Stimulated activated CD8-positive, alpha-beta memory T cell treated with anti-CD3 and anti-CD28 coated beads, Interleukin-4, amount 100 ng/mL, for 24 hours (primary cell): ENCODE results near the gene IVNS1ABP.
"Not testable (repeated sequence)": the region's sequence is repeated elsewhere in the genome, so short reads cannot be mapped to it uniquely, and the experiment has no call there.

Experiments
- DNase-seq: peaks from one replicate; pipeline ENCODE4 v3.0.0-alpha.2; 2020; ENCODE audit warnings: low read depth

The IVNS1ABP gene

DNA sequence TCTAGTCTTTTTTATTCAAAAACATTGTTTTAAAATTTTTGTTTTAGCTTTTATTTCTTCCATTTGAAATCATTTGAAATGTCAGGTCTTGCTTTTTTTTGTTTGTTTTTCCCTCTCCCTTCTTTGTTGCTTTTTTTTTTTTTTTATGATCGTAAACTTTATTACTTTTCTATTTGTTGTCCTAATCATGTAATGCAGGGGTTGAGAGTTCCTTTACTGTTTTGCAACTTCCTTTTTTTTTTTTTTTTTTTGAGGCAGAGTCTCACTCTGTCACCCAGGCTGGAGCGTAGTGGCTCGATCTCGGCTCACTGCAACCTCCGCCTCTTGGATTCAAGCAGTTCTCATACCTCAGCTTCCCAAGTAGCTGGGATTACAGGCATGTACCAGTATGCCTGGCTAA is 24.8 kb downstream of the IVNS1ABP start:
- DNase-seq = no peak

DNA sequence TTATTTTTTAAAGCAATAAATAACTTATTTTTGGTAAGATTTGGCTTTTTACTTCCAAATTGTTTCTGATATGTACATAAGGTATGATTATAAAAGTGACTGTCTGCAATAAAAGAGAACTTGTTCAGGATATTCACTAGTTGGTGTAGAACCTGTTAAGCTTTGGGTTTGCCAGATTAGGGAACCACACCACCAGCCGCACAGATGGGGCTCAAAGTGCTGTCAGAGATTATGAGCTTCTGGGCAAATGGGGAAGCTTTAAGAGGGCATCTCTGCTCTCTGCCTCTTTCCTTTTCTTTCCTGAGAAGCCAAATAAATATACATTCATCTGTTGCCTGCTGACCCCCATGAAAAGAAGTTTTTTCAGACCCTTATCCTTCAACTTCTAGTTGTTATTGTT is 25.4 kb downstream of the IVNS1ABP start:
- DNase-seq = no peak

GRCh38 chr1:185291159-185291558 is 25.9 kb downstream of the IVNS1ABP start:
- DNase-seq = no peak

DNA sequence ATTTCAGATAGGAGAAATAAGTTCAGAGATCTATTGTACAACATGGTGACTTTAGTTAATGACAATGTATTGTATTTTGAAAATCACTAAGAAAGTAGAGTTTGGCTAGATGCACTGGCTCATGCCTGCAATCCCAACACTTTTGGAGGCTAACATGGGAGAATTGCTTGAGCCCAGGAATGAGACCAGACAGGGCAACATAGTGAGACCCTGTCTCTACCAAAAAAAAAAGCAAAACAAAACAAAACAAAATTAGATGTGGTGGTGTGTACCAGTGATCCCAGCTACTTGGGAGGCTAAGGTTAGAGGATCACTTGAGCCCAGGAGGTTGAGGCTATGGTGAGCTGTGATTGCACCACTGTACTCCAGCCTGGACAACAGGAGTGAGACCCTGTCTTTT is 27.2 kb downstream of the IVNS1ABP start:
- DNase-seq = no peak

- no peak for DNase-seq
These were observed 28.6 kb downstream of the IVNS1ABP start for GRCh38 chr1:185288435-185288834.

DNA sequence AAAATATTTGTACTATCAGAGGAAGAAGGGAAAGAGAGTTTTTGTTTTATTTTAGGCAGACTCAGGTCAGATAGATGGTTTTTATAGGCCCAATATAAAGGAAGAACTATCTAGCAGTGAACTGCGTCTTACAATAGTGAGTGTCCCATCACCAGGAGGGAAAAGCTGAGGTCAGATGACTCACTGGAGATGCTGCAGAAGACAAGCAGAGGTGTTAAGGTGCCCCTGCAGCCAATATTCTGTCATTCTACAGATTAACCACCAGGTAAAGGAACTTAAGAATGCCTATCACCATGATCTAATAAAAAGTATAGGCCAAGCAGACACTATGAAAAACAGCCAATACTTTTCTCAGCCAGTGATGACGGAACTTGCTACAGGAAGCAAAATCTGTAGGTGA is 29.6 kb downstream of the IVNS1ABP start:
- DNase-seq = no peak

GRCh38 chr1:185284533-185285276 is 32.3 kb downstream of the IVNS1ABP start:
- DNase-seq = no peak

DNA sequence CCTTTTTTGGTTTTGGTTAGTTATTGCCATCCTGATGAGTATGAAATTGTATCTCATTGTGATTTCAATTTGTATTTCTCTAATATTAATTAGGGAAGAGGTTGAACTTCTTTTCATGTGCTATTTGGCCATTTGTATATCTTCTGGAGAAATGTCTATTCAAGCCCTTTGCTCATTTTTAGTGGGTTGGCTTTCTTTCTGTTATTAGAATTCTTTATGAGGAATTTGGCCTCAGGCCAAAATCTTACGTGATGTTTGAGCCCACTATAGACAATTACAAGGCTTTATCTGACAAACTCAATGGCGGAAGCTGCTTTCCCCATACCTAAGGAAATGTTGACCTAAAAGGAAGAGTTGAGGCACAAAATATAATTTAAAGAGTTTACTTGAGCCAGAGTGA is 32.9 kb downstream of the IVNS1ABP start:
- no peak for DNase-seq

- DNase-seq = no peak
These were observed 35.8 kb downstream of the IVNS1ABP start for GRCh38 chr1:185281245-185281644.

DNA sequence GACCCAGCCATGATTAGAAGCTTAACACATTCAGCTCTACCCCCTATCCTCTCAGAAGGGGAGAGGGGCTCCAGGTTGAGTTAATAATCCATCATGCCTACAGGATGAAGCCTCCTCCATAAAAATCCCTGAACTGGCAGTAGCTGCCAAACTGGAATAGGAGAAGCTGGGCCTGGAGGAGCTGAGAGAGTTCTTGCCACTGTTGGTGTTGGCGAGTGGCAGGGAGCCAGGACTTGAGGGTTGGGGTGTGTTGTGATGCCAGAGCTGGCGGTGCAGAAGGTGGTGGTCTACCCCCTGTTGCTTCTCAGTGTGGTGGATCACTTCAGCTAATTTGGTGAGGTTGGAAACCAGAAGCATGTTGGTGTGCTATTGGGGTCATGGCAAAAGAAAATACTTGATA is 36.5 kb downstream of the IVNS1ABP start:
- DNase-seq = no peak

GRCh38 chr1:185279571-185279970 is 37.5 kb downstream of the IVNS1ABP start:
- DNase-seq = no peak

- DNase-seq = no peak
These were observed 45.1 kb downstream of the IVNS1ABP start for GRCh38 chr1:185271921-185272320.

DNA sequence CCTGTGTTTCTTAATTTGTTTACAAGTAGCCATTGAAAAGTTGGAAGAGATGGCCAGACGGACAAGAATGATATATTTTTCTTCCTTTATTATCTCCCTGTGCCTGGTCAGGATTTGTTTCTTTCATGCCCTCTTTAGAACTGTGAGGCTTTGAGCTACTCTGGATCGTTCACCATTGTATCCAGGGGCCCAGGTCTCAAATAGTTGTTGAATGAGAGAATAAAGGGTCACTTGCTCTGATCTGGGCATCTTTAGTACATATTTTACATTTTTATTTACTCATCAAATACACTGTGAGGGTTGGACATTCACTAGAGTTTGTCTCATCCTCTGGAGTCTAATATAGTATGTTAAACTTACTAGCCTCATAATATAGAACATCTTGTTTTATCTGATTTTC is 48.7 kb downstream of the IVNS1ABP start:
- no peak for DNase-seq

GRCh38 chr1:185267701-185268100 is 49.3 kb downstream of the IVNS1ABP start:
- no peak for DNase-seq

- no peak for DNase-seq
These were observed 49.7 kb downstream of the IVNS1ABP start for GRCh38 chr1:185267301-185267700.

- no peak for DNase-seq
These were observed 51.7 kb downstream of the IVNS1ABP start for GRCh38 chr1:185265314-185265713.

- no peak for DNase-seq
These were observed 53.3 kb downstream of the IVNS1ABP start for GRCh38 chr1:185263780-185264179.

DNA sequence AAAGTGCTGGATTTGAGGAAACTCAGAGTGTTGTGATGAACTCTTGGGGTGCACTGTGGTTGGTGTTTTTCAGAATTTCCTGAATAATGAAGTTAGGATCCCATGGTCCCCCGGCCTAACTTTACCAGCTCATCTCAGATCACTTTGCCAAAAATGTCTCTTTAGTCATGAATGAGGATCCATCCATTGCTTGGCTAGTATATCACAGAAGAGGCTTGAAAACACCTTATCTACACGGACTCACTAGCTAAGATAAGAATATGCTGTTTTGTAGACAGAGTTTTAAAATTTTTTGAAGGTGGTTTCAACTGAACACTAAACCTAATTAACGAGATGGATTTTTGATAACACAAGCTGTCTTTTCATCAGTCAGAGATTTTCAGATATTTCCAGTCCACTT is 53.8 kb downstream of the IVNS1ABP start:
- no peak for DNase-seq

- DNase-seq = no peak
These were observed 54.9 kb downstream of the IVNS1ABP start for GRCh38 chr1:185262151-185262550.

- no peak for DNase-seq
These were observed 56.4 kb downstream of the IVNS1ABP start for GRCh38 chr1:185260611-185261010.

- no peak for DNase-seq
These were observed 58.4 kb downstream of the IVNS1ABP start for GRCh38 chr1:185258676-185259075.

DNA sequence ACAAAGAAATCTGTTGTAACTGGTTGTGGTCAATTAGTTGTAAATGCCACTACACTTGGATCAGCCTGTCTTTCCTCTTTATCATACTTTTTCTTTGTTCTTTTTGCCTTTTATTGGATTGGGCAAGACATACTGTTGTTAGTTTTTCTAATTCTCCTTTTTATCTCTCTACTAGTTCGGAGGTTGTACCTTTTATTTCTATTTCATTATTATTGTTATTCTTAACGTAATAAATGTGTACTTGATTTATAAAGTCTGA is 59.2 kb downstream of the IVNS1ABP start:
- no peak for DNase-seq

DNA sequence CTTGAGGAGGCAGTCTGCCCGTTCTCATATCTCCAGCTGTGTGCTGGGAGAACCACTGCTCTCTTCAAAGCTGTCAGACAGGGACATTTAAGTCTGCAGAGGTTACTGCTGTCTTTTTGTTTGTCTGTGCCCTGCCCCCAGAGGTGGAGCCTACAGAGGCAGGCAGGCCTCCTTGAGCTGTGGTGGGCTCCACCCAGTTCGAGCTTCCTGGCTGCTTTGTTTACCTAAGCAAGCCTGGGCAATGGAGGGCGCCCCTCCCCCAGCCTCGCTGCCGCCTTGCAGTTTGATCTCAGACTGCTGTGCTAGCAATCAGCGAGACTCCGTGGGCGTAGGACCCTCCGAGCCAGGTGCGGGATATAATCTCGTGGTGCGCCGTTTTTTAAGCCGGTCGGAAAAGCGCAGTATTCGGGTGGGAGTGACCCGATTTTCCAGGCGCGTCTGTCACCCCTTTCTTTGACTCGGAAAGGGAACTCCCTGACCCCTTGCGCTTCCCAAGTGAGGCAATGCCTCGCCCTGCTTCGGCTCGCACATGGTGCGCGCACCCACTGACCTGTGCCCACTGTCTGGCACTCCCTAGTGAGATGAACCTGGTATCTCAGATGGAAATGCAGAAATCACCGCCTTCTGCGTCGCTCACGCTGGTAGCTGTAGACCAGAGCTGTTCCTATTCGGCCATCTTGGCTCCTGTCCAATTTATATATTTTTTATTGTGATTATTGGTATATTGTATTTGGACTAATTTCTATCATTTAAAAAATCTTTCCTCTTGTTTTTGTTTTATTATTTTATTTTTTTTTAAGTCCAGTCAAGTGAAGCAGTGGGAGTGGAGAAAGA is 59.7 kb downstream of the IVNS1ABP start:
- DNase-seq = not testable (repeated sequence)

DNA sequence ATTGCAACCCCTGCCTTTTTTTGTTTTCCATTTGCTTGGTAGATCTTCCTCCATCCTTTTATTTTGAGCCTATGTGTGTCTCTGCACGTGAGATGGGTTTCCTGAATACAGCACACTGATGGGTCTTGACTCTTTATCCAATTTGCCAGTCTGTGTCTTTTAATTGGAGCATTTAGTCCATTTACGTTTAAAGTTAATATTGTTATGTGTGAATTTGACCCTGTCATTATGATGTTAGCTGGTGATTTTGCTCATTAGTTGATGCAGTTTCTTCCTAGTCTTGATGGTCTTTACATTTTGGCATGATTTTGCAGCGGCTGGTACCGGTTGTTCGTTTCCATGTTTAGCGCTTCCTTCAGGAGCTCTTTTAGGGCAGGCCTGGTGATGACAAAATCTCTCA is 61.4 kb downstream of the IVNS1ABP start:
- not testable (repeated sequence) for DNase-seq
